ENCODE results near the gene SLU7.

DNA sequence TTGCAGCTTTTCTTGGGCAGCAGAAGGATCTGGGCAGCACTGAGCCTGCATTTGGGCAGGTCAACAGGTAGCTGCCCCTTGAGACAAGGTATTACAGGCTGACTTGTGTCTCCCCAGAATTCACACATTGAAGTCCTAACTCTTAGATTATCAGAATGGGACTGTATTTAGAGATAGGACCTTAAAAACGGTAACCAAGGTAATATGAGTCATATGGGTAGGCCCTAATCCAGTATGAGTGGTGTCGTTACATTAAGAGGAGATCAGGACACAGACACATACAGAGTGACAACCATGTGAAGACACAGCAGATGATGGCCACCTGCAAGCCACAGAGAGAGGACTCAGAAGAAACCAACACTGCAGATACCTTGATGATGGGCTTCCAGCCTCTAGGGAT, 51.6 kb downstream of the SLU7 start:
- TF ChIP-seq, protein P1, sequence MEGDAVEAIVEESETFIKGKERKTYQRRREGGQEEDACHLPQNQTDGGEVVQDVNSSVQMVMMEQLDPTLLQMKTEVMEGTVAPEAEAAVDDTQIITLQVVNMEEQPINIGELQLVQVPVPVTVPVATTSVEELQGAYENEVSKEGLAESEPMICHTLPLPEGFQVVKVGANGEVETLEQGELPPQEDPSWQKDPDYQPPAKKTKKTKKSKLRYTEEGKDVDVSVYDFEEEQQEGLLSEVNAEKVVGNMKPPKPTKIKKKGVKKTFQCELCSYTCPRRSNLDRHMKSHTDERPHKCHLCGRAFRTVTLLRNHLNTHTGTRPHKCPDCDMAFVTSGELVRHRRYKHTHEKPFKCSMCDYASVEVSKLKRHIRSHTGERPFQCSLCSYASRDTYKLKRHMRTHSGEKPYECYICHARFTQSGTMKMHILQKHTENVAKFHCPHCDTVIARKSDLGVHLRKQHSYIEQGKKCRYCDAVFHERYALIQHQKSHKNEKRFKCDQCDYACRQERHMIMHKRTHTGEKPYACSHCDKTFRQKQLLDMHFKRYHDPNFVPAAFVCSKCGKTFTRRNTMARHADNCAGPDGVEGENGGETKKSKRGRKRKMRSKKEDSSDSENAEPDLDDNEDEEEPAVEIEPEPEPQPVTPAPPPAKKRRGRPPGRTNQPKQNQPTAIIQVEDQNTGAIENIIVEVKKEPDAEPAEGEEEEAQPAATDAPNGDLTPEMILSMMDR (IDR thresholded peaks at IDR 0.05; ENCODE audit: borderline replicate concordance, extremely low read depth, low read length, poor library complexity, severe bottlenecking): no peak
- no peak for TF ChIP-seq EZH2 (IDR thresholded peaks at IDR 0.05; ENCODE audit: borderline replicate concordance, low read depth, low read length, severe bottlenecking)
